Pericardium fibroblast (primary cell): ENCODE measurements around the gene OR6C6. TPM values are rescaled to one million over a fixed set of nuclear protein-coding genes. Genes with fewer than 3 reads are reported as not detected.

Experiments used
- total RNA-seq: library from RNA; depleted of rRNA; stranded (reverse); fragments of >200 nt; gene quantifications from 2 replicates; pipeline ENCODE4 v1.2.3, GENCODE V29; 2015

OR6C6 gene
- total RNA-seq = not detected in 2 replicates

GRCh38 chr12:55296469-55296868, at the start of gene OR6C6:
Gene OR6C6, minus strand, starts transcription at chr12:55296569. Its CDS starts 1,337 bp downstream, at chr12:55295232.

GRCh38 chr12:55330446-55330845, 34.1 kb upstream of the OR6C6 start, which contains the start of gene OR6C3:
Gene OR6C3, plus strand, starts transcription at chr12:55330746. Its CDS starts 955 bp downstream, at chr12:55331701.

GRCh38 chr12:55314043-55314442, 17.7 kb upstream of the OR6C6 start, which contains the start of gene OR6C1:
Gene OR6C1, plus strand, starts transcription at chr12:55314343. Its CDS starts 6,257 bp downstream, at chr12:55320600.

GRCh38 chr12:55244309-55244708, 52.1 kb downstream of the OR6C6 start, which contains the start of gene OR6C74:
Gene OR6C74, plus strand, starts transcription at chr12:55244609. Its CDS starts 2,679 bp downstream, at chr12:55247288.

Other genes starting within 250 kb of the OR6C6 start
- gene OR9K2, start 170.2 kb downstream of the OR6C6 start, total RNA-seq = not detected in 2 replicates
- not detected in 2 replicates for gene OR10A7, start 75.5 kb downstream of the OR6C6 start, total RNA-seq
- gene OR6C74, start 52.0 kb downstream of the OR6C6 start, total RNA-seq = not detected in 2 replicates
- gene OR6C1, start 17.8 kb upstream of the OR6C6 start, total RNA-seq = not detected in 2 replicates
- not detected in 2 replicates for gene OR6C3, start 34.2 kb upstream of the OR6C6 start, total RNA-seq
- not detected in 2 replicates for gene OR6C75, start 66.4 kb upstream of the OR6C6 start, total RNA-seq
- not detected in 2 replicates for gene OR6C65, start 104.0 kb upstream of the OR6C6 start, total RNA-seq
- not detected in 2 replicates for gene OR6C76, start 129.7 kb upstream of the OR6C6 start, total RNA-seq
- not detected in 2 replicates for gene OR6C2, start 147.5 kb upstream of the OR6C6 start, total RNA-seq
- gene OR6C70, start 173.6 kb upstream of the OR6C6 start, total RNA-seq = not detected in 2 replicates
- not detected in 2 replicates for gene OR6C68, start 195.8 kb upstream of the OR6C6 start, total RNA-seq